BLaER1 (cell line): ENCODE data around the gene AGPAT3.

ENCODE experiments used
- H3K27ac ChIP-seq: shearing (Covaris generic); formaldehyde crosslinking; 2 replicates; pipeline ENCODE4 v1.8.1; 2022
- H3K27me3 ChIP-seq: shearing (Covaris generic); formaldehyde crosslinking; 2 replicates; pipeline ENCODE4 v1.8.1; 2022
- H3K36me3 ChIP-seq: shearing (Covaris generic); formaldehyde crosslinking; 2 replicates; pipeline ENCODE4 v1.8.1; 2022
- H3K4me1 ChIP-seq: shearing (Covaris generic); formaldehyde crosslinking; 2 replicates; pipeline ENCODE4 v1.8.1; 2022
- H3K4me2 ChIP-seq: shearing (Covaris generic); formaldehyde crosslinking; 2 replicates; pipeline ENCODE4 v1.8.1; 2022
- H3K4me3 ChIP-seq: shearing (Covaris generic); formaldehyde crosslinking; 2 replicates; pipeline ENCODE4 v1.8.1; 2022
- H3K9ac ChIP-seq: shearing (Covaris generic); formaldehyde crosslinking; 2 replicates; pipeline ENCODE4 v1.8.1; 2022
- H3K9me3 ChIP-seq: shearing (Covaris generic); formaldehyde crosslinking; 2 replicates; pipeline ENCODE4 v1.8.1; 2022
- H4K20me1 ChIP-seq: shearing (Covaris generic); formaldehyde crosslinking; 2 replicates; pipeline ENCODE4 v1.8.1; 2022
- Cebpa-rat ChIP-seq: shearing (Covaris generic); IDR thresholded peaks from 2 replicates; pipeline ENCODE4 v1.8.1; 2022

The AGPAT3 gene

DNA sequence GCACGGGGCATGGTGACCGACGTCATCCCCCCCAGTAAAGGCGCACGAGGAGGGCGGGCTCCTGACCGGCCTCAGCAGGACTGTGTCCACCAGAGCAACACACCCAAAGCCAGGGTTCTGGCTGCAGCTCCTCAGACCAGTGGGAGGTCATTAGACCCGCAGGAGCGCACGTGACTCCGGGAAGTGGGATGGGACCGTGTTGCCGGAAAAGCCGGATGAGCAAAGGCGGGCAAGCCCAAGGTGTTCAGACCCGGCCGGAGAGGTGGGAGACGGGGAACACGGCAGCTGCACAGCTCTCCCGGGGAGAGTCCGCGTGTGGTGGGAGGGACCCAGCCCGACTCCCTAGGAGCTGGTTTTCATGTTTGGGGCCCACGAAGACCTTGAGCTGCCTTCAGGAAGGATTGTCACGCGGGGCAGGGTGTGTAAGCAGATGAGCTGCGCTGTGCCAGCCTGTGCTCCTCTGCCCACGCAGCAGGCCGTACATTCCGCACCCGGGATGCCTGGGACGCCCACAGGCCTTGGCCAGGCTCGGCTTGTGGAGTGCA is 126.5 kb downstream of the AGPAT3 start:
- TF ChIP-seq Cebpa-rat: no peak
- Histone ChIP-seq H4K20me1 (no peaks in the 10 kb centered on the region), H3K36me3 (no peaks in the 10 kb centered on the region), H3K27ac (no peak overlapping the region), H3K4me3 (no peak overlapping the region), H3K9ac (no peak overlapping the region), H3K27me3 (0 out of 2 replicates have a peak, but pooled peaks cover 11% of the 10 kb centered on the region), H3K9me3 (no peaks in the 10 kb centered on the region), H3K4me1 (no peaks in the 10 kb centered on the region), H3K4me2 (no peak overlapping the region)

DNA sequence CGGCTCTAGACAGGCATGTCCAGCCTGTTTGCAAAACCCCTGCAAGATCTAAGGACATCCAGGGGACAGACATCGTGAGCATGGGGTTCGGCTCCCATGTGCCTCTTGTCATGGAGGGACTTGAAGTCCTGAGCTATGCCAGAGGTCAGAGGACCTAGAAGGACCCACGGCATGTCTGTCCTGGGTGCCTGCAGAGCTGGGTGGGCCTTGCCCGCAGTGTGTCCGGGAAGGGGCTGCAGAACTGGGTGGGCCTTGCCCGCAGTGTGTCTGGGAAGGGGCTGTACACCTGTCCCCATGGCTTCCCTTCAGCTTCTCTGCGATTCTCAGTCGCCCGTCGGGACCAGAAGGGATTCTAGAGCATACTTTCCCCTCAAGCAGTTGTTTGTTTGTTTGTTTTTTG is 127.1 kb downstream of the AGPAT3 start:
- H3K9me3 ChIP-seq: no peaks in the 10 kb centered on the region
- 0 out of 2 replicates have a peak, but pooled peaks cover 5% of the 10 kb centered on the region for H3K27me3 ChIP-seq
- no peak overlapping the region for H3K27ac ChIP-seq
- no peaks in the 10 kb centered on the region for H4K20me1 ChIP-seq
- no peak for TF ChIP-seq Cebpa-rat
- no peak overlapping the region for H3K4me3 ChIP-seq
- no peak overlapping the region for H3K9ac ChIP-seq
- no peak overlapping the region for H3K4me2 ChIP-seq
- H3K36me3 ChIP-seq: no peaks in the 10 kb centered on the region
- no peaks in the 10 kb centered on the region for H3K4me1 ChIP-seq

GRCh38 chr21:43993420-43993934 is 128.5 kb downstream of the AGPAT3 start:
- H3K27me3 ChIP-seq: no peaks in the 10 kb centered on the region
- TF ChIP-seq Cebpa-rat: no peak
- H4K20me1 ChIP-seq: no peaks in the 10 kb centered on the region
- H3K4me2 ChIP-seq: no peak overlapping the region
- H3K9me3 ChIP-seq: peaks cover 9% of the 10 kb centered on the region; the same call in 1 of the 2 replicates
- no peaks in the 10 kb centered on the region for H3K4me1 ChIP-seq
- no peaks in the 10 kb centered on the region for H3K36me3 ChIP-seq
- no peak overlapping the region for H3K27ac ChIP-seq
- no peak overlapping the region for H3K4me3 ChIP-seq
- no peak overlapping the region for H3K9ac ChIP-seq

GRCh38 chr21:43994085-43994484 is 129.1 kb downstream of the AGPAT3 start:
- H3K9ac ChIP-seq: no peak overlapping the region
- H3K4me2 ChIP-seq: no peak overlapping the region
- no peaks in the 10 kb centered on the region for H3K4me1 ChIP-seq
- H3K36me3 ChIP-seq: no peaks in the 10 kb centered on the region
- no peak overlapping the region for H3K4me3 ChIP-seq
- H3K27ac ChIP-seq: no peak overlapping the region
- H4K20me1 ChIP-seq: no peaks in the 10 kb centered on the region
- H3K27me3 ChIP-seq: no peaks in the 10 kb centered on the region
- no peak for TF ChIP-seq Cebpa-rat
- H3K9me3 ChIP-seq: peaks cover 9% of the 10 kb centered on the region; the same call in 1 of the 2 replicates

GRCh38 chr21:43994646-43995045 is 129.6 kb downstream of the AGPAT3 start:
- Histone ChIP-seq H3K27me3 (no peaks in the 10 kb centered on the region), H3K4me1 (no peaks in the 10 kb centered on the region), H3K36me3 (no peaks in the 10 kb centered on the region), H3K9ac (no peak overlapping the region), H3K4me2 (no peak overlapping the region), H3K4me3 (no peak overlapping the region), H4K20me1 (no peaks in the 10 kb centered on the region), H3K9me3 (peaks cover 9% of the 10 kb centered on the region; the same call in 1 of the 2 replicates), H3K27ac (no peak overlapping the region)
- TF ChIP-seq Cebpa-rat: no peak

GRCh38 chr21:43995521-43996105 is 130.6 kb downstream of the AGPAT3 start:
- no peak overlapping the region for H3K27ac ChIP-seq

DNA sequence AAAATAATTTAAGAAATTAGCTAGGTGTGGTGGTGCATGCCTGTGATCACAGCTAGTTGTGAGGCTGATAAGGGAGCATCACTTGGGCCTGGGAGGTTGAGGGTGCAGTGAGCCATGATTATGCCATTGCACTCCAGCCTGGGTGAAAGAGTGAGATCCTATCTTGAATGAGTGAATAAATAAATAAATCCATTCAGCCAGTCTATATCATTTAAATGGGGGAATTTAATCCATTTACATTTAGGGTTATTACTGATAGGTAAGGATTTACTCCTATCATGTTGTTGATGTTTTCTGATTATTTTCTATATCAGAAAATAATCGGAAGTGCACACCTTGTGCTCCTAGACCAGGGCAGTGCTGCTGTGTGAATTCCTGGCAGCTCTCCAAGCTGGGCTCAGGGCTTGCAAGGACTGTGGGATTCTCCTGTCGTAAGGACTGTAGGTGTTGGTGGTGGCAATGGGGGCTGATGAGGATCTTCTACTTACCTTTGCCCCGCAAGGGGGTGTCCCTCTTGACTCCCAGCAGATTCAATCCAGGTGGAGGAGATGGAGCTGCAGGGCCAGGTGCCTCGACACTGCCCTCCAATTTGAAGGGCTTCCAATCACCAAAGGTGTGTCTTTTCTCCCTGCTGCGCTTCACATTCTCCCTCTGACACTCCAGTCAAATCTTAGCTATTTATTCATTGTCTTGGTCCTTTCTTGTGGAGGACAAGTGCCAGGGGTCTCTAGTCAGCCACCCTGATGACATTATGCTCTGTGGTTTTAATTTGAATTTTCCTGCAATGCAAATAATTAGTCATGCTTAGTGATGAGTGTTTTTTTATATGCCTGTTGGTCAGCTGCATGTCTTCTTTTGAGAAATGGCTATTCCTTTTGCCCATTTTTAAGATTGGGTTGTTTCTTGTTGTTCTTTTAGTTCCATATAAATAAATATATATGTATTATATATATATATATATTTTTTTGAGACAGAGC is 133.0 kb downstream of the AGPAT3 start:
- H3K9ac ChIP-seq: no peak overlapping the region
- H3K9me3 ChIP-seq: peaks cover 9% of the 10 kb centered on the region; the same call in 1 of the 2 replicates
- H3K4me1 ChIP-seq: peaks cover 6% of the 10 kb centered on the region
- H3K27ac ChIP-seq: no peak overlapping the region
- no peak for TF ChIP-seq Cebpa-rat
- no peak overlapping the region for H3K4me2 ChIP-seq
- no peak overlapping the region for H3K4me3 ChIP-seq
- H3K36me3 ChIP-seq: no peaks in the 10 kb centered on the region
- H3K27me3 ChIP-seq: no peaks in the 10 kb centered on the region
- H4K20me1 ChIP-seq: no peaks in the 10 kb centered on the region

More at GRCh38 chr21:43995521-43996105, 130.6 kb downstream of the AGPAT3 start:
- Histone ChIP-seq H3K36me3 (no peaks in the 10 kb centered on the region), H3K4me3 (no peak overlapping the region), H3K9me3 (peaks cover 9% of the 10 kb centered on the region; the same call in 1 of the 2 replicates), H3K27me3 (no peaks in the 10 kb centered on the region), H3K4me2 (no peak overlapping the region), H3K4me1 (peaks cover 6% of the 10 kb centered on the region), H3K9ac (no peak overlapping the region), H4K20me1 (no peaks in the 10 kb centered on the region)
- TF ChIP-seq Cebpa-rat: no peak

- Histone ChIP-seq H3K9ac (no peak overlapping the region), H3K27ac (no peak overlapping the region)
- TF ChIP-seq Cebpa-rat: no peak
Measured at GRCh38 chr21:44000360-44000759, 135.3 kb downstream of the AGPAT3 start.

GRCh38 chr21:44002511-44002910 is 137.5 kb downstream of the AGPAT3 start:
- no peak overlapping the region for H3K4me2 ChIP-seq
- peaks cover 8% of the 10 kb centered on the region; the same call in 1 of the 2 replicates for H3K9me3 ChIP-seq
- H3K9ac ChIP-seq: no peak overlapping the region
- H4K20me1 ChIP-seq: no peaks in the 10 kb centered on the region
- H3K27ac ChIP-seq: no peak overlapping the region
- no peak overlapping the region for H3K4me3 ChIP-seq
- H3K36me3 ChIP-seq: no peaks in the 10 kb centered on the region
- TF ChIP-seq Cebpa-rat: no peak
- peaks cover 6% of the 10 kb centered on the region for H3K4me1 ChIP-seq
- H3K27me3 ChIP-seq: no peaks in the 10 kb centered on the region

More at GRCh38 chr21:44000360-44000759, 135.3 kb downstream of the AGPAT3 start:
- Histone ChIP-seq H3K4me3 (no peak overlapping the region), H3K9me3 (peaks cover 9% of the 10 kb centered on the region; the same call in 1 of the 2 replicates), H3K4me2 (peak overlapping the region; percentile 8; the same call in 1 of the 2 replicates), H3K36me3 (no peaks in the 10 kb centered on the region), H4K20me1 (no peaks in the 10 kb centered on the region), H3K27me3 (no peaks in the 10 kb centered on the region), H3K4me1 (peaks cover 6% of the 10 kb centered on the region)
